Subcutaneous abdominal adipose tissue (tissue), 5 donors: ENCODE measurements around the gene TARP.
"Not testable (repeated sequence)": the region's sequence is repeated elsewhere in the genome, so short reads cannot be mapped to it uniquely, and the experiment has no call there.

Source experiments
- H3K27ac ChIP-seq: one replicate; pipeline ENCODE4 v1.7.0; 2013; ENCODE audit warnings: low read depth, mild to moderate bottlenecking, inconsistent platforms, low read length, moderate library complexity
- H3K27me3 ChIP-seq, 5 donors: one replicate each; pipeline ENCODE4 v1.7.0; 2013; ENCODE audit warnings: low read length in 5 of 5, inconsistent platforms in 1 of 5; ENCODE audit not compliant: control insufficient read depth in 5 of 5, insufficient read depth in 4 of 5
- H3K36me3 ChIP-seq, 5 donors: one replicate each; pipeline ENCODE4 v1.7.0; 2013; ENCODE audit warnings: low read length in 5 of 5; ENCODE audit not compliant: control insufficient read depth in 5 of 5, insufficient read depth in 5 of 5
- H3K4me1 ChIP-seq, 5 donors: one replicate each; pipeline ENCODE4 v1.7.0; 2013; ENCODE audit warnings: low read length in 5 of 5, mild to moderate bottlenecking in 3 of 5, moderate library complexity in 1 of 5; ENCODE audit not compliant: control insufficient read depth in 5 of 5, insufficient read depth in 5 of 5
- H3K4me3 ChIP-seq, 5 donors: one replicate each; pipeline ENCODE4 v1.7.0; 2013; ENCODE audit warnings: low read length in 5 of 5, low read depth in 1 of 5
- H3K9ac ChIP-seq, 5 donors: one replicate each; pipeline ENCODE4 v1.7.0; 2013; ENCODE audit warnings: low read length in 5 of 5, mild to moderate bottlenecking in 4 of 5, moderate library complexity in 3 of 5
- H3K9me3 ChIP-seq, 5 donors: one replicate each; pipeline ENCODE4 v1.7.0; 2013; ENCODE audit warnings: low read length in 5 of 5; ENCODE audit not compliant: control insufficient read depth in 5 of 5
- donor health status: healthy.
- donor health status: healthy.
- donor health status: healthy.
- donor health status: healthy.
- donor health status: healthy.

The TARP gene

GRCh38 chr7:38265958-38266357 is 7.5 kb downstream of the TARP start:
- H3K36me3 ChIP-seq, H3K9me3 ChIP-seq, H3K4me3 ChIP-seq, H3K27me3 ChIP-seq, H3K27ac ChIP-seq, H3K4me1 ChIP-seq, H3K9ac ChIP-seq: not testable (repeated sequence)

GRCh38 chr7:38264602-38265001 is 8.8 kb downstream of the TARP start:
- H3K27ac ChIP-seq, result not testable (repeated sequence)

GRCh38 chr7:38263274-38263673 is 10.2 kb downstream of the TARP start:
- not testable (repeated sequence) for H3K27me3 ChIP-seq, H3K27ac ChIP-seq, H3K4me3 ChIP-seq, H3K36me3 ChIP-seq, H3K9me3 ChIP-seq, H3K4me1 ChIP-seq, H3K9ac ChIP-seq

More at GRCh38 chr7:38264602-38265001, 8.8 kb downstream of the TARP start:
- H3K36me3 ChIP-seq, H3K4me3 ChIP-seq, H3K9me3 ChIP-seq, H3K4me1 ChIP-seq, H3K27me3 ChIP-seq, H3K9ac ChIP-seq: not testable (repeated sequence)

- H3K4me1 ChIP-seq, result no peaks in the 10 kb centered on the region
- no peak overlapping the region for H3K4me3 ChIP-seq
- no peaks in the 10 kb centered on the region for H3K9me3 ChIP-seq
- no peak overlapping the region for H3K9ac ChIP-seq
- no peak overlapping the region for H3K27ac ChIP-seq
- no peaks in the 10 kb centered on the region for H3K27me3 ChIP-seq
- no peaks in the 10 kb centered on the region for H3K36me3 ChIP-seq
Observed at GRCh38 chr7:38262545-38262944, 10.9 kb downstream of the TARP start.

GRCh38 chr7:38262026-38262425 is 11.4 kb downstream of the TARP start:
- not testable (repeated sequence) for H3K9me3 ChIP-seq, H3K27ac ChIP-seq, H3K27me3 ChIP-seq, H3K4me1 ChIP-seq, H3K4me3 ChIP-seq, H3K9ac ChIP-seq, H3K36me3 ChIP-seq

GRCh38 chr7:38261601-38262000 is 11.8 kb downstream of the TARP start:
- H3K9ac ChIP-seq, H3K4me3 ChIP-seq, H3K9me3 ChIP-seq, H3K27me3 ChIP-seq, H3K36me3 ChIP-seq, H3K27ac ChIP-seq, H3K4me1 ChIP-seq: not testable (repeated sequence)

GRCh38 chr7:38259157-38259556 is 14.3 kb downstream of the TARP start:
- H3K36me3 ChIP-seq, H3K9ac ChIP-seq, H3K27ac ChIP-seq, H3K9me3 ChIP-seq, H3K4me1 ChIP-seq, H3K27me3 ChIP-seq, H3K4me3 ChIP-seq: not testable (repeated sequence)

GRCh38 chr7:38257350-38257677 is 16.1 kb downstream of the TARP start:
- H3K4me3 ChIP-seq, result peak overlapping the region in 1 of 5 donors; percentile 40
- H3K9me3 ChIP-seq, result no peaks in the 10 kb centered on the region
- H3K27ac ChIP-seq, result no peak overlapping the region
- H3K9ac ChIP-seq, result no peak overlapping the region
- no peaks in the 10 kb centered on the region for H3K27me3 ChIP-seq
- H3K36me3 ChIP-seq, result no peaks in the 10 kb centered on the region
- H3K4me1 ChIP-seq, result peaks cover 0 to 8% (median 3%) of the 10 kb centered on the region in 5 donors

- H3K27me3 ChIP-seq, H3K27ac ChIP-seq, H3K4me3 ChIP-seq, H3K36me3 ChIP-seq, H3K9ac ChIP-seq, H3K9me3 ChIP-seq, H3K4me1 ChIP-seq: not testable (repeated sequence)
Observed at GRCh38 chr7:38249849-38250248, 23.6 kb downstream of the TARP start.

- Histone ChIP-seq H3K27me3 (no peaks in the 10 kb centered on the region), H3K4me3 (no peak overlapping the region), H3K36me3 (no peaks in the 10 kb centered on the region), H3K9me3 (no peaks in the 10 kb centered on the region), H3K27ac (no peak overlapping the region), H3K9ac (no peak overlapping the region), H3K4me1 (peaks cover 0 to 3% (median 0%) of the 10 kb centered on the region in 5 donors)
Observed at GRCh38 chr7:38248069-38248567, 25.3 kb downstream of the TARP start.

GRCh38 chr7:38245409-38245977 is 27.9 kb downstream of the TARP start:
- Histone ChIP-seq H3K36me3 (no peaks in the 10 kb centered on the region), H3K27ac (no peak overlapping the region), H3K4me3 (no peak overlapping the region), H3K27me3 (no peaks in the 10 kb centered on the region), H3K9me3 (no peaks in the 10 kb centered on the region), H3K4me1 (peaks cover 0 to 3% (median 0%) of the 10 kb centered on the region in 5 donors), H3K9ac (no peak overlapping the region)
